Progenitor cell of endocrine pancreas (in vitro differentiated cells): ENCODE data around the gene PNLIP. TPM values are rescaled to one million over a fixed set of nuclear protein-coding genes. Genes with fewer than 3 reads are reported as not detected.

Experiments
- DNase-seq: peaks from one replicate; pipeline ENCODE4 v3.0.0; 2021; ENCODE audit warnings: low spot score; ENCODE audit not compliant: unreplicated experiment
- H3K27ac Mint-ChIP-seq: 2 replicates; pipeline ENCODE4 v1.8.0; 2021; ENCODE audit warnings: mild to moderate bottlenecking, moderate library complexity, mixed read lengths
- H3K27me3 Mint-ChIP-seq: 2 replicates; pipeline ENCODE4 v1.8.0; 2021; ENCODE audit warnings: mixed read lengths
- H3K36me3 Mint-ChIP-seq: 2 replicates; pipeline ENCODE4 v1.8.0; 2022; ENCODE audit warnings: mixed read lengths; ENCODE audit not compliant: insufficient read depth
- H3K4me1 Mint-ChIP-seq: 2 replicates; pipeline ENCODE4 v1.8.0; 2021; ENCODE audit warnings: low read depth, mixed read lengths
- H3K4me3 Mint-ChIP-seq: 2 replicates; pipeline ENCODE4 v1.8.0; 2021; ENCODE audit warnings: low read depth, mild to moderate bottlenecking, moderate library complexity, mixed read lengths
- H3K9me3 Mint-ChIP-seq: 2 replicates; pipeline ENCODE4 v1.8.0; 2021; ENCODE audit warnings: low read depth, mixed read lengths
- total RNA-seq: library from RNA; stranded (reverse); gene quantifications from 2 replicates; pipeline ENCODE4 v1.2.1, GENCODE V29; 2021
- TF ChIP-seq, protein P1 (sequence below): fragments of 200-600 bp; sonication (generic); IDR thresholded peaks from one replicate; pipeline ENCODE4 v1.5.0; 2021; ENCODE audit warnings: antibody characterized with exemption, mild to moderate bottlenecking; ENCODE audit not compliant: unreplicated experiment

The PNLIP gene
- total RNA-seq, 1 donor from 2014 or later = not detected

GRCh38 chr10:116553378-116553980 is 7.7 kb downstream of the PNLIP start:
- no peaks in the 10 kb centered on the region for H3K4me1 Mint-ChIP-seq
- DNase-seq = no peak
- H3K9me3 Mint-ChIP-seq = no peaks in the 10 kb centered on the region
- H3K4me3 Mint-ChIP-seq = no peak overlapping the region
- no peak overlapping the region for H3K27ac Mint-ChIP-seq
- H3K27me3 Mint-ChIP-seq = no peaks in the 10 kb centered on the region
- TF ChIP-seq, protein P1, sequence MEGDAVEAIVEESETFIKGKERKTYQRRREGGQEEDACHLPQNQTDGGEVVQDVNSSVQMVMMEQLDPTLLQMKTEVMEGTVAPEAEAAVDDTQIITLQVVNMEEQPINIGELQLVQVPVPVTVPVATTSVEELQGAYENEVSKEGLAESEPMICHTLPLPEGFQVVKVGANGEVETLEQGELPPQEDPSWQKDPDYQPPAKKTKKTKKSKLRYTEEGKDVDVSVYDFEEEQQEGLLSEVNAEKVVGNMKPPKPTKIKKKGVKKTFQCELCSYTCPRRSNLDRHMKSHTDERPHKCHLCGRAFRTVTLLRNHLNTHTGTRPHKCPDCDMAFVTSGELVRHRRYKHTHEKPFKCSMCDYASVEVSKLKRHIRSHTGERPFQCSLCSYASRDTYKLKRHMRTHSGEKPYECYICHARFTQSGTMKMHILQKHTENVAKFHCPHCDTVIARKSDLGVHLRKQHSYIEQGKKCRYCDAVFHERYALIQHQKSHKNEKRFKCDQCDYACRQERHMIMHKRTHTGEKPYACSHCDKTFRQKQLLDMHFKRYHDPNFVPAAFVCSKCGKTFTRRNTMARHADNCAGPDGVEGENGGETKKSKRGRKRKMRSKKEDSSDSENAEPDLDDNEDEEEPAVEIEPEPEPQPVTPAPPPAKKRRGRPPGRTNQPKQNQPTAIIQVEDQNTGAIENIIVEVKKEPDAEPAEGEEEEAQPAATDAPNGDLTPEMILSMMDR = no peak
- H3K36me3 Mint-ChIP-seq = no peaks in the 10 kb centered on the region

DNA sequence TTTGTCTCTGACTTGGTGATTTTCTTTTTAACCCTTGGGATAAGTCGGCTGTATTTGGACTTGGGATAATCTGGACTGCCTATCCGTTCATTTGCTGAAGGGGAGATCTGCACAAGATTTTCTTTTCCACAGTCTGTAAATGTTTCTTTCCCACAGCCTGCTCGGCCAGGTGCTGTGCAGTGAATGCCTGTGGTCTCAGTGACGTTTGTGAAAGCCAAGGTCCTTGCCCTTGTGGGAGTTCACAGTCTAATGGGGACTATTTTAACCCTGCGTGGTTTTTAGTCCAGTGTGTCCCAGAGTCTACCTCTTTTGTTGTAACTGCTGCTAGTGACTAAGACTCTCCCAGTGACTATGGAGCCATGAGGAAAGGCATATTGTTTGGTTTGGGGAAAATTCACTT is 8.9 kb downstream of the PNLIP start:
- Mint-ChIP-seq H3K4me1 (peaks cover 1% of the 10 kb centered on the region), H3K27ac (no peak overlapping the region), H3K36me3 (no peaks in the 10 kb centered on the region), H3K27me3 (no peaks in the 10 kb centered on the region), H3K9me3 (no peaks in the 10 kb centered on the region), H3K4me3 (no peak overlapping the region)
- TF ChIP-seq, protein P1 = no peak
- no peak for DNase-seq

DNA sequence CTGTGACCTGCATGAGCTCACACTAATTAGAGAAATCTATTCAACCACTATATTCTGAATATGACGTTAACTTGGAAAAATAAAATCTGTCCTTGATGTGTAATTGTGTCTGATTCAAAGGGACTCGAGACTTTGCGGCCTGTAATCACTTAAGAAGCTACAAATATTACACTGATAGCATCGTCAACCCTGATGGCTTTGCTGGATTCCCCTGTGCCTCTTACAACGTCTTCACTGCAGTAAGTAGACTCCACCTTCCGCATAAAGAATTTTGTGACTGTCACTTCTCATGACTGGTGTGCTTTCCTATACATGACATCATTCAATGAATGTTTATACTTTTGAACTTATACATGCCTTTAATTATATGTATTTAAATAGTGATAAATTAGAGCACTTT is 10.1 kb downstream of the PNLIP start:
- peaks cover 1% of the 10 kb centered on the region for H3K4me1 Mint-ChIP-seq
- no peak overlapping the region for H3K4me3 Mint-ChIP-seq

DNA sequence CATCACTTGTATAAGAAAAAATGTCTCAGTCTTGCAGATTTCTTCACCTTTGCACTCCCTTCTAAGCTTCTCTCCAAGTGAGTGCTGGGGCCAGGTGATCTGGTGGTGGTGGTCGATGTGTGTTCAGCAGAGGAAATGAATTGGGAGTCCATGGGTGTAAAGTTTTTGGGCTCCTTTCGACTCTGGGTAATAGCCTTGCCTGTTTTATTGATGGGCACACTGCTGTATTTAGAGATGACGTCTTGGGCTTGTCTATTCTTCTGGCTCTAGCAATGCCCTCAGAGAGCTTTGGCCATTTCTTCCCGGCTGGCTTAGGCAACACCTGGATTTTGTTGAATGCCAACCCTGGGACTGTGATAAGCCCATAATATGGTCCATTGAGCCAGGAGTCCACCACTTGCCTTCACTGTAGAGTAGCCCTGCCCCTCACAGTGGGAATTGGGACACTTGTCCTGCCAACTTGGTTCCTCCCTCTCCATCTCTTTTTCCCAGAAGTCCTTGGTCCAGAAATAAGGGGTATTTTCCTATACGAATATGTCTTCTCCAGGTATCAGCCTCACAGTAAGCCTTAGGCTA is 11.7 kb downstream of the PNLIP start:
- peaks cover 1% of the 10 kb centered on the region for H3K4me1 Mint-ChIP-seq
- no peak for DNase-seq
- no peaks in the 10 kb centered on the region for H3K36me3 Mint-ChIP-seq
- no peak overlapping the region for H3K27ac Mint-ChIP-seq
- no peaks in the 10 kb centered on the region for H3K9me3 Mint-ChIP-seq
- no peaks in the 10 kb centered on the region for H3K27me3 Mint-ChIP-seq
- TF ChIP-seq, protein P1 = no peak
- no peak overlapping the region for H3K4me3 Mint-ChIP-seq

More for the DNA sequence above, 10.1 kb downstream of the PNLIP start:
- no peaks in the 10 kb centered on the region for H3K9me3 Mint-ChIP-seq
- no peaks in the 10 kb centered on the region for H3K27me3 Mint-ChIP-seq
- H3K36me3 Mint-ChIP-seq = no peaks in the 10 kb centered on the region
- H3K27ac Mint-ChIP-seq = no peak overlapping the region
- TF ChIP-seq, protein P1 = no peak
- DNase-seq = no peak

DNA sequence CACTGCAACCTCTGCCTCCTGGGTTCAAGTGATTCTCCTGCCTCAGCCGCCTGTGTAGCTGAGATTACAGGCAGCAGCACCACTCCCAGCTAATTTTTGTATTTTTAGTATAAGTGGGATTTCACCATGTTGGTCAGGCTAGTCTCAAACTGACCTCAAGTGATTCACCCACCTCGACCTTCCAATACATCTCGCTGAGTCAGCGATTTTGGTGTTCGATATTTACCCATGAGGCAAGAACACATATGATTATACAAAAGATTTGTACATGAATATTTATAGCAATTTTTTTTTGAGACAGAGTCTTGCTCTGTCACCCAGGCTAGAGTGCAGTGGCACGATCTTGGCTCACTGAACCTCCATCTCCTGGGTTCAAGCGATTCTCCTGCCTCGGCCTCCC is 19.8 kb downstream of the PNLIP start:
- H3K27me3 Mint-ChIP-seq = peaks cover 8% of the 10 kb centered on the region
- TF ChIP-seq, protein P1 = no peak
- no peak overlapping the region for H3K27ac Mint-ChIP-seq
- H3K36me3 Mint-ChIP-seq = no peaks in the 10 kb centered on the region
- H3K9me3 Mint-ChIP-seq = no peaks in the 10 kb centered on the region
- no peak for DNase-seq
- H3K4me3 Mint-ChIP-seq = no peak overlapping the region
- no peaks in the 10 kb centered on the region for H3K4me1 Mint-ChIP-seq
